T-helper 2 cell (primary cell): ENCODE data around the gene TRIM33.
"Not testable (repeated sequence)": the region's sequence is repeated elsewhere in the genome, so short reads cannot be mapped to it uniquely, and the experiment has no call there.

Source experiments
- DNase-seq, 5 experiments: peaks; one replicate each; pipeline versions ENCODE4 v3.0.0 to v3.0.0-alpha.2; 2012 to 2022

Gene TRIM33

DNA sequence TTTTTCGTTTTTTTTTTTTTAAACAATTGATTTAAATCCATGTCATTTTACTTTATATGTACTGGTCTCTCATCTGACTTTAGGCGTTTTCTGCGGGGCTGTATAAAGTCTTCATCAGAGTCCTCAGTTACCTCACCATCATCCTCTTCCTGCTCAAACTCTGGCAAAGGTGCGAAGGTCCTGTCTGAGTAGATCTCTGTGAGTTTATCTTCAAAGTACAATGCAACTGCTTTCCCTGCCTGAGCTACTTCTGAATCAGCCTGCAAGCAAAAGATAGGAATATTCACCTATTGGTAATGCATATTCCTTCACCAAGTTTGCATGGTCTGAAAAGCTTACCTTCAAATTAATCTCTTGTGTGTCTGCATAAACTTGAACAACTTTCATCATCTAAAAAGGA is 113.4 kb downstream of the TRIM33 start:
- DNase-seq, result no peak

DNA sequence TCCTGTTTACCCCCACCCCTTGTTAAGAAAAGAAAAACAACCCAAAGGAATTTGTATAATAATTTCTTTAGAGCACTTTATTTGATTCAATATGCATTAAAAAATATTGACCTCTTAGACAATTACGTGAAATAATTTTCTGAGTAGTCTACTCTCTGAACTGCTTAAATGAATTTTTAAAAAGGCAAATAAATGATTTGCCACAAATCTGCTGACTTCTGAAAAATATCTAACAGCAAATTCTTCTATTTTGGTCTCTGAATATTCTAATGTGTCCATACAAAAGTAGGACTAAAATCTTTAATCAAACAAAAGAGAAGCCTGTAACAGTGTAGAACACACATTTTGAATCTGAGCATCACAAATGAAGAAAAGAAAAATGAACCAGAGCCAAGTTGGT is 115.1 kb downstream of the TRIM33 start:
- no peak for DNase-seq

- no peak for DNase-seq
These were observed 120.0 kb downstream of the TRIM33 start for GRCh38 chr1:114390960-114391359.

DNA sequence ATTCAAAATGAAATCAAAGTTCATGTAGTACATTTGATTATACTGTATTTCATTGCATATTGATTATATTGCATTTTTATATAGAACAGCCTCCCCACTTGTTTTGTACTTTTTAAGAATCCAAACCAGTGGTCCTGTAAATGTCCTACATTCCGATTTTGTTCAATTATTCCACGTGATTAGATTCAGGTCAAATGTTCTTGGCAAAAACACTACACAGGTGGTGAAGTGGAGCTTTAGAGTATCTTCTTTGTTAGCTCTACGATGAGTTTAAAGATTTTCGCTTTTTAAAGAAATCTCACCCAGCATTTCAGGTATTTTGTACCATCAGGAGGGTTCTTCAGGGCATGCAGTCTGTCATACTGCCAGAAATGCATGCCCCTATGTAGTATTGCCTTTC is 120.6 kb downstream of the TRIM33 start:
- no peak for DNase-seq

- no peak for DNase-seq
These were observed 122.5 kb downstream of the TRIM33 start for GRCh38 chr1:114388432-114389003.

DNA sequence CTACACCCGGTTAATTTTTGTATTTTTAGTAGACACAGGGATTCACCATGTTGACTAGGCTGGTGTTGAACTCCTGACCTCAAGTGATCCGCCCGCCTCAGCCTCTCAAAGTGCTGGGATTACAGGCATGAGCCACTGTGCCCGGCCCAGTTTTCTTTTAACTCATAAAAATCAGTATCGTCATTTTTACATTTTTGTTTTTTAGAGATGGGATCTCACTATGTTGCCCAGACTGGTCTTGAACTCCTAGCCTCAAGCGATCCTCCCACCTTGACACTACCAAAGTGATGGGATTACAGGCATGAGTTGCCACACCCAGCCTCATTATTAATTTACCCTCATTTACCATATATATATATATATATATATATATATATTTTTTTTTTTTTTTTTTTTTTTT is 123.4 kb downstream of the TRIM33 start:
- not testable (repeated sequence) for DNase-seq

GRCh38 chr1:114387010-114387360 is 124.0 kb downstream of the TRIM33 start:
- DNase-seq, result no peak

- DNase-seq, result no peak
These were observed 124.6 kb downstream of the TRIM33 start for GRCh38 chr1:114386129-114387009.

- no peak for DNase-seq
These were observed 126.1 kb downstream of the TRIM33 start for GRCh38 chr1:114384922-114385321.

GRCh38 chr1:114379987-114380386 is 131.0 kb downstream of the TRIM33 start:
- DNase-seq, result no peak

GRCh38 chr1:114379358-114379757 is 131.6 kb downstream of the TRIM33 start:
- no peak for DNase-seq

GRCh38 chr1:114377356-114377755 is 133.6 kb downstream of the TRIM33 start:
- no peak for DNase-seq

GRCh38 chr1:114369930-114370329 is 141.1 kb downstream of the TRIM33 start:
- DNase-seq, result no peak

- DNase-seq, result not testable (repeated sequence)
These were observed 141.6 kb downstream of the TRIM33 start for GRCh38 chr1:114369266-114369919.

GRCh38 chr1:114368560-114369255 is 142.3 kb downstream of the TRIM33 start:
- DNase-seq, result no peak

DNA sequence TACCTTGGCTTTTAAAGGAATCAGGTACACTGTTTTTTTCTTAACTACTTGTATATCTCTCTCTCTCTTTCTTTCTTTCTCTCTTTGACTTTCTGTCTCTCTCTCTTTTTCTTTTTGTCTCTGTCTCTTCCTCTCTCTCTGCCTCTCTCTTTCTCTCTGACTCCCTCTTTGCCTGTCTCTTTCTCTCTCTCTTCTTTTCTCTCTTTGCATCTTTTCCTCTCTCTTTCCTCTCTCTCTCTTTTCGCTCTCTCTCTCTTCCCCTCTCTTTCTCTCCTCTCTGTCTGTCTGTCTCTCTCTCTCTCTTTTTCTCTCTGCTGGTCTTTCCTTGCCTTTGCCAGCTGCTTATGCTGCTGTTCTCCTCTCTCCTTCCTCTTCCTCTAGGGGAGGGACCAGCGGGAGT is 143.2 kb downstream of the TRIM33 start:
- no peak for DNase-seq

DNA sequence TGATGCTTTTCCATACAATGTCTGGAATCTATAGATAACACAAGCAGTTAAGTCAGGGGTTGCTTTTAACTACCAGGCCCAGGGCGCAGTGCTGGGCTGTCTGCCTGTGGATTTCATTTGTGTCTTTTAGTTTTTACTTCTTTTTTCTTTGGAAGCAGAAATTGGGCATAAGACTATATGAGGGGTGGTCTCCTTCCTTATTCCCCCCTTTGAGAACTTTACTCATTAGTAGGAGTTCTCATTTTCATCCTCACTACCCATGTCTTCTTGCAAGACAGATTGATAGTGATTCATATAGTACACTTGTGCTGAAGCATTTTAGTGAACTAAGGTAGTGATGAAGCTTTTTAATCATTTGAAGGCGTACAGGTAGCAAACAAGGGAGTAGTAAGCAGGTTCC is 147.8 kb downstream of the TRIM33 start:
- not testable (repeated sequence) for DNase-seq

GRCh38 chr1:114359791-114360190 is 151.2 kb downstream of the TRIM33 start:
- no peak for DNase-seq

DNA sequence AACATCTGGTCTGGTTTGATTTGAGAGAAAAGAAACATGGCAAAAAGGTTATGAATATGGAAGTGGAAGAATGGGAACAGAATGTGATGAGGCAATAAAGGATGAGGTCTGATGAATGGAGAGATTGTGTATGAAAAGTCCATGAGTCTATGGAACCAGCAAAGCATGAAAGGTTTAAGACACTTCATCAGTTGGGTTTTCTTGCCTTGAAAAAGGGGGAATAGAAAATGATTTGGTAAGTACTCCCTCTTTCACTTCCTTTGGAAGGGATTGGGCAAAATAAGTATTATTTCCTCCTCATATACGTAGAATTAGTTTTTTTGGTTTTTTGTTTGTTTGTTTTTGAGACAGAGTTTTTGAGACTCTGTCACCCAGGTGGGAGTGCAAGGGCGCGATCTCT is 155.8 kb downstream of the TRIM33 start:
- DNase-seq, result no peak

DNA sequence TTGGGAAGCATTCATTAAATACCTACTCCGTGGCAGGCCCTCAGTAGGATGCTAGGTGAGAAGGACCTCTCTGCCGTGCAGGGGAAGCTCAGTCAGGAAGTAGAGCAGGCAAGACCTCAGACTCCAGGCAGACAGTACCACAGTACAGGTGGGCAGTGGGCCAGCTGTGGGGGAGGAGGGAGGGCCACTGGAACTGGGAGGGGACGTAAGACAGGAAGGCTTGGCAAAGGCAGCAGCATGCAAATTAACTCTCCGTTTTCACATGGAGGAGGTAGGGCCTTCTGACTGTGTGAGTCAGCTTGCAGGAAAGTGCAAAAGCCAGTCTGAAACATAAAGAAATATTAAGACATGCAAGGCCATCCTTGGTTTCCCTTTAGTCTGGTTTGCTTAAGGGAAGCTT is 157.7 kb downstream of the TRIM33 start:
- no peak for DNase-seq

- no peak for DNase-seq
These were observed 158.2 kb downstream of the TRIM33 start for GRCh38 chr1:114352797-114353196.

GRCh38 chr1:114350731-114351445 is 160.1 kb downstream of the TRIM33 start:
- DNase-seq, result no peak
